Loucy (cell line): ENCODE results near the gene XPO4.

ENCODE experiments used
- EZH2phosphoT487 ChIP-seq: fragments of 200-600 bp; IDR thresholded peaks from 2 replicates; pipeline ENCODE4 v1.6.1; 2018; ENCODE audit warnings: antibody characterized with exemption, mild to moderate bottlenecking, moderate library complexity, borderline replicate concordance
- TF ChIP-seq, protein P1 (sequence below): fragments of 200-600 bp; sonication (generic); conservative IDR thresholded peaks from 2 replicates; pipeline ENCODE4 v1.5.1; 2014; ENCODE audit warnings: mild to moderate bottlenecking, antibody characterized with exemption, low read length

DNA sequence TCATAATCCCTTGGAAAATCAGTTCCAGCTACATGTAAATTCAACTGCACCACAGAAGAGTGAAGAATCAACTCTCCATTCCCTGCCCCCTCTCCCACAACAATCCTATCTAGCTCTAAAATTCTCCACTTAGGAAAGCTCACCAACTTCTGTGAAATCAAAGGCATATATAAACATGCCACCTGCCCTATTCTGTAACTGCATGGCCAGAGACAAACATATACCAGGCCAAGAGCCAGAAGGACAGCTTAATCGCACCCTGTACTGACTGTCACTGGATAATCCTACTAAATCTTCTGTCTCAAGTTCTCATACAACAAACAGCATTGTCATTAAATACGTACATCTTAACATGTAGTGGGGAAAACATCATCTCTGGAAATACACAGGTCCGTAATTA, 70.6 kb downstream of the XPO4 start:
- TF ChIP-seq, protein P1, sequence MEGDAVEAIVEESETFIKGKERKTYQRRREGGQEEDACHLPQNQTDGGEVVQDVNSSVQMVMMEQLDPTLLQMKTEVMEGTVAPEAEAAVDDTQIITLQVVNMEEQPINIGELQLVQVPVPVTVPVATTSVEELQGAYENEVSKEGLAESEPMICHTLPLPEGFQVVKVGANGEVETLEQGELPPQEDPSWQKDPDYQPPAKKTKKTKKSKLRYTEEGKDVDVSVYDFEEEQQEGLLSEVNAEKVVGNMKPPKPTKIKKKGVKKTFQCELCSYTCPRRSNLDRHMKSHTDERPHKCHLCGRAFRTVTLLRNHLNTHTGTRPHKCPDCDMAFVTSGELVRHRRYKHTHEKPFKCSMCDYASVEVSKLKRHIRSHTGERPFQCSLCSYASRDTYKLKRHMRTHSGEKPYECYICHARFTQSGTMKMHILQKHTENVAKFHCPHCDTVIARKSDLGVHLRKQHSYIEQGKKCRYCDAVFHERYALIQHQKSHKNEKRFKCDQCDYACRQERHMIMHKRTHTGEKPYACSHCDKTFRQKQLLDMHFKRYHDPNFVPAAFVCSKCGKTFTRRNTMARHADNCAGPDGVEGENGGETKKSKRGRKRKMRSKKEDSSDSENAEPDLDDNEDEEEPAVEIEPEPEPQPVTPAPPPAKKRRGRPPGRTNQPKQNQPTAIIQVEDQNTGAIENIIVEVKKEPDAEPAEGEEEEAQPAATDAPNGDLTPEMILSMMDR, result no peak
- TF ChIP-seq EZH2phosphoT487, result no peak
